ENCODE results near the gene FOXL1. TPM values are rescaled to one million over a fixed set of nuclear protein-coding genes. Genes with fewer than 3 reads are reported as not detected.

The FOXL1 gene
- polyA plus RNA-seq, 1 donor (not counting 4 experiments of a cell fraction or from before 2014, with no cell fraction given): 0.10 TPM

DNA sequence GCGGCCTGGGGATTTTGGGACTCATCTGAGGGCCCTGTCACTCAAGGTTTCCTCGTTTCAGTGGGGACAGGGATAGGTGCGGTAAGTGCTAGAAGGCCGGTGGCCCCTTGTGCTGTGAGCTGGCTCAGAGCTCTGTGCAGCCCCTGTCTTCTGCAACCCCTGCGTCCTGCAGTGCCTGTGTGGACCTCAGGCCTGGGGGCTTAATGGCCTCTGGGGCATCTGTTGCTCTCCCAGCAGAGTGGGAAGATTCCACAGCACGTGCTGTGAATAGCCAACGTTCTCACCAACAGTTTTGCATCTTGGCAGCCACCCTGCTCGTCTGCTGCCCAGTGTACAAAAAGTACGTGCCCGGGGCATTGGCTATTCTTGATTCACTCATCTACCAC is 6.8 kb upstream of the FOXL1 start:
- H3K79me2 ChIP-seq (ENCODE audit: control insufficient read depth, insufficient read depth, low read length): no peaks in the 10 kb centered on the region

DNA sequence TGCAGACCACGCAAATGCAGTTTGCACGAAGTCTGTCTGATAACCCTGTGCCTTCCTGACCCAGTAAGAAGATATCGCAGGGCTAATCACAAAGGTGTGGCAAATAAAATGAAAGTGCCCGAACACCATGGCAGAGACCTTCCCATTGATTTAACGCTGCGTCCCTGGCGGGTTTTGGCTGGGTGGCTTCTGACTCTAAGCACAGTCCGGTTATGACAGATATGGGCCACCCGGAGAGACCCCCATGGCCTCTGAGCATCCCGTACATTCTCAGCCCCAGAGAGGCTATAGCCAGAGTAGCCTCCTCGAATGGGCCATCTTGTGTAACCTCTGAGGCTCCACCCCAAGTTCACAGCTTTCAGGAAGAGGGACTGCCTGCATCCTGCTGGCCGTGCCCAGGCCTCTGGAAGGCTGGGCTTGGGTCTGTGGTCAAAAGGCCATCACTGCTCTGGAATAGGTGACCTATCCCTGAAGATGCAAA is 6.3 kb upstream of the FOXL1 start:
- peaks cover 63% of the 10 kb centered on the region for H3K27me3 ChIP-seq (ENCODE audit: control insufficient read depth, extremely low read depth, insufficient read depth, low read length)
- H2AFZ ChIP-seq (ENCODE audit: control insufficient read depth, low read length): no peak overlapping the region
- no peaks in the 10 kb centered on the region for H3K36me3 ChIP-seq (ENCODE audit: control insufficient read depth in 2 of 2, extremely low read depth in 1 of 2, insufficient read depth in 2 of 2, low read length in 2 of 2)
- H3K4me2 ChIP-seq (ENCODE audit: control insufficient read depth, extremely low read depth, insufficient read depth, low read depth, low read length): no peak overlapping the region
- no peaks in the 10 kb centered on the region for H4K20me1 ChIP-seq (ENCODE audit: control insufficient read depth, extremely low read depth, insufficient read depth, low read length)
- FAIRE-seq (no peak), DNase-seq (ENCODE audit: low read depth, low spot score) (no peak)
- TF ChIP-seq, protein P1, sequence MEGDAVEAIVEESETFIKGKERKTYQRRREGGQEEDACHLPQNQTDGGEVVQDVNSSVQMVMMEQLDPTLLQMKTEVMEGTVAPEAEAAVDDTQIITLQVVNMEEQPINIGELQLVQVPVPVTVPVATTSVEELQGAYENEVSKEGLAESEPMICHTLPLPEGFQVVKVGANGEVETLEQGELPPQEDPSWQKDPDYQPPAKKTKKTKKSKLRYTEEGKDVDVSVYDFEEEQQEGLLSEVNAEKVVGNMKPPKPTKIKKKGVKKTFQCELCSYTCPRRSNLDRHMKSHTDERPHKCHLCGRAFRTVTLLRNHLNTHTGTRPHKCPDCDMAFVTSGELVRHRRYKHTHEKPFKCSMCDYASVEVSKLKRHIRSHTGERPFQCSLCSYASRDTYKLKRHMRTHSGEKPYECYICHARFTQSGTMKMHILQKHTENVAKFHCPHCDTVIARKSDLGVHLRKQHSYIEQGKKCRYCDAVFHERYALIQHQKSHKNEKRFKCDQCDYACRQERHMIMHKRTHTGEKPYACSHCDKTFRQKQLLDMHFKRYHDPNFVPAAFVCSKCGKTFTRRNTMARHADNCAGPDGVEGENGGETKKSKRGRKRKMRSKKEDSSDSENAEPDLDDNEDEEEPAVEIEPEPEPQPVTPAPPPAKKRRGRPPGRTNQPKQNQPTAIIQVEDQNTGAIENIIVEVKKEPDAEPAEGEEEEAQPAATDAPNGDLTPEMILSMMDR (optimal IDR thresholded peaks at IDR 0.05 in 1 of 3, IDR thresholded peaks at IDR 0.05 in 1 of 3, conservative IDR thresholded peaks at IDR 0.05 in 1 of 3; ENCODE audit: extremely low read depth in 1 of 3, insufficient read depth in 2 of 3, low read length in 3 of 3): no peak
- no peak for TF ChIP-seq EZH2 (IDR thresholded peaks at IDR 0.05; ENCODE audit: low read length)
- H3K9me3 ChIP-seq (ENCODE audit: control insufficient read depth, low read depth, low read length): no peaks in the 10 kb centered on the region
- peaks cover 12% of the 10 kb centered on the region for H3K4me1 ChIP-seq (ENCODE audit: control insufficient read depth, extremely low read depth, insufficient read depth, low read length)
- H3K9ac ChIP-seq (ENCODE audit: control insufficient read depth, extremely low read depth, insufficient read depth, low read length): no peak overlapping the region
- no peaks in the 10 kb centered on the region for H3K79me2 ChIP-seq (ENCODE audit: control insufficient read depth, insufficient read depth, low read length)
- no peaks in the 10 kb centered on the region for H3K9me1 ChIP-seq (ENCODE audit: control insufficient read depth, extremely low read depth, insufficient read depth, low read length)
- no peak overlapping the region for H3K4me3 ChIP-seq (ENCODE audit: control insufficient read depth in 2 of 3, extremely low read depth in 1 of 3, insufficient read depth in 2 of 3, low read depth in 1 of 3, low read length in 3 of 3)
- H3K27ac ChIP-seq (ENCODE audit: control insufficient read depth, insufficient read depth, low read length): no peak overlapping the region
- dilution Hi-C loops (cut with MboI; ENCODE audit: extremely low pct_ligation_motif_present, low sequenced_read_pairs): loop anchor here (25.0 kb wide), 1 partner anchor 690 kb away; no protein-coding TSS in a partner anchor

More for the DNA sequence above, 6.8 kb upstream of the FOXL1 start:
- dilution Hi-C loops (cut with MboI; ENCODE audit: extremely low pct_ligation_motif_present, low sequenced_read_pairs): loop anchor here (25.0 kb wide), 1 partner anchor 691 kb away; no protein-coding TSS in a partner anchor
- Histone ChIP-seq H3K4me2 (ENCODE audit: control insufficient read depth, extremely low read depth, insufficient read depth, low read depth, low read length) (no peak overlapping the region), H2AFZ (ENCODE audit: control insufficient read depth, low read length) (no peak overlapping the region), H3K9me1 (ENCODE audit: control insufficient read depth, extremely low read depth, insufficient read depth, low read length) (no peaks in the 10 kb centered on the region), H3K36me3 (ENCODE audit: control insufficient read depth in 2 of 2, extremely low read depth in 1 of 2, insufficient read depth in 2 of 2, low read length in 2 of 2) (no peaks in the 10 kb centered on the region), H4K20me1 (ENCODE audit: control insufficient read depth, extremely low read depth, insufficient read depth, low read length) (no peaks in the 10 kb centered on the region), H3K4me3 (ENCODE audit: control insufficient read depth in 2 of 3, extremely low read depth in 1 of 3, insufficient read depth in 2 of 3, low read depth in 1 of 3, low read length in 3 of 3) (no peak overlapping the region), H3K27me3 (ENCODE audit: control insufficient read depth, extremely low read depth, insufficient read depth, low read length) (peaks cover 69% of the 10 kb centered on the region), H3K27ac (ENCODE audit: control insufficient read depth, insufficient read depth, low read length) (no peak overlapping the region), H3K4me1 (ENCODE audit: control insufficient read depth, extremely low read depth, insufficient read depth, low read length) (peaks cover 7% of the 10 kb centered on the region), H3K9ac (ENCODE audit: control insufficient read depth, extremely low read depth, insufficient read depth, low read length) (no peak overlapping the region), H3K9me3 (ENCODE audit: control insufficient read depth, low read depth, low read length) (no peaks in the 10 kb centered on the region)
- TF ChIP-seq, protein P1 (optimal IDR thresholded peaks at IDR 0.05 in 1 of 3, IDR thresholded peaks at IDR 0.05 in 1 of 3, conservative IDR thresholded peaks at IDR 0.05 in 1 of 3; ENCODE audit: extremely low read depth in 1 of 3, insufficient read depth in 2 of 3, low read length in 3 of 3): no peak
- TF ChIP-seq EZH2 (IDR thresholded peaks at IDR 0.05; ENCODE audit: low read length): no peak
- no peak for DNase-seq (ENCODE audit: low read depth, low spot score)
- FAIRE-seq: no peak

Data from keratinocyte (primary cell).